K562 (cell line): ENCODE data around the gene RER1. TPM values are rescaled to one million over a fixed set of nuclear protein-coding genes. Genes with fewer than 3 reads are reported as not detected.

Experiments used
- ATAC-seq: fragments of 200-7000 bp; cut with Tn5 transposase; 3 replicates; pipeline ENCODE4 v1.9.1; 2020; ENCODE audit warnings: moderate library complexity
- BruUV-seq: library from RNA; stranded (reverse); fragments of 400-500 nt; replicated peaks from 2 replicates; lab custom pipeline; 2021; lab: Mats Ljungman, UMichigan
- CTCF ChIA-PET: fragments of 300-600 bp; formaldehyde crosslinking; extraction: SDS; loops from one replicate; lab custom pipeline; 2021; ENCODE audit warnings: low intra/inter-chr PET ratio; lab: Yijun Ruan, JAX
- POLR2A ChIA-PET: fragments of 300-600, 350-650 bp; sonication (Branson Sonifier 250); formaldehyde crosslinking; extraction: SDS; loops from one replicate; lab custom pipeline; 2021; ENCODE audit warnings: antibody characterized with exemption, inconsistent platforms; lab: Yijun Ruan, JAX
- DNase-seq, 4 experiments: peaks; one replicate each; pipeline versions ENCODE4 v3.0.0 to v3.0.0-alpha.2; 2011 to 2018; ENCODE audit warnings: low spot score in 3 of 4, mixed read lengths in 3 of 4; ENCODE audit errors: extremely low read depth in 1 of 4
- FAIRE-seq: peaks from 2 replicates; lab custom pipeline; 2011; peaks lifted over from hg19 to GRCh38; lab: Jason Lieb, UNC
- H2AFZ ChIP-seq: 2 replicates; pipeline ENCODE4 v1.6.0; 2011; ENCODE audit warnings: low read depth, low read length, control low read depth, inconsistent platforms
- H3K27ac ChIP-seq: fragments of 200-600 bp; 3 replicates; pipeline ENCODE4 v1.8.0; 2011; ENCODE audit warnings: low read depth, mild to moderate bottlenecking, control low read depth, inconsistent platforms, low read length, moderate library complexity, mixed read lengths; ENCODE audit errors: extremely low read depth
- H3K27me3 ChIP-seq, 2 experiments: fragments of 300-600 bp in 1 of 2; 2 replicates in 1 of 2; 3 replicates in 1 of 2; pipeline versions ENCODE4 v1.6.0 to v1.8.0; 2011; ENCODE audit warnings: inconsistent platforms in 2 of 2, low read length in 2 of 2, mild to moderate bottlenecking in 1 of 2, mixed read lengths in 1 of 2, moderate library complexity in 1 of 2; ENCODE audit not compliant: control insufficient read depth in 2 of 2, insufficient read depth in 2 of 2
- H3K36me3 ChIP-seq: fragments of 300-600 bp; 3 replicates; pipeline ENCODE4 v1.8.0; 2011; ENCODE audit warnings: mild to moderate bottlenecking, low read length, inconsistent platforms; ENCODE audit not compliant: control insufficient read depth, insufficient read depth
- H3K4me1 ChIP-seq, 2 experiments: fragments of 200-600 bp in 1 of 2; replicated peaks in 1 of 2; 2 replicates in 1 of 2; 3 replicates in 1 of 2; pipeline versions ENCODE4 v1.5.1 to v1.8.0; 2011; ENCODE audit warnings: inconsistent platforms in 2 of 2, low read length in 2 of 2, mild to moderate bottlenecking in 1 of 2, mixed read lengths in 1 of 2, moderate library complexity in 1 of 2; ENCODE audit not compliant: control insufficient read depth in 2 of 2, insufficient read depth in 2 of 2
- H3K4me2 ChIP-seq: 2 replicates; pipeline ENCODE4 v1.6.1; 2011; ENCODE audit warnings: low read length, control low read depth, inconsistent platforms, mixed read lengths; ENCODE audit not compliant: insufficient read depth
- H3K4me3 ChIP-seq: fragments of 200-600 bp; sonication (generic), shearing (Covaris generic); 2 replicates; pipeline ENCODE4 v1.5.1; 2016; ENCODE audit warnings: control low read depth, inconsistent platforms
- H3K79me2 ChIP-seq: fragments of 200-600 bp; 3 replicates; pipeline ENCODE4 v1.8.0; 2011; ENCODE audit warnings: low read length, inconsistent platforms; ENCODE audit not compliant: control insufficient read depth, insufficient read depth
- H3K9ac ChIP-seq, 2 experiments: 2 replicates each; pipeline versions ENCODE4 v1.6.0 to v1.6.1; 2011; ENCODE audit warnings: low read depth in 2 of 2, low read length in 2 of 2, control low read depth in 1 of 2, inconsistent platforms in 1 of 2, mild to moderate bottlenecking in 1 of 2, mixed read lengths in 1 of 2; ENCODE audit not compliant: insufficient read depth in 1 of 2
- H3K9me1 ChIP-seq: one replicate; pipeline ENCODE4 v1.6.0; 2011; ENCODE audit warnings: inconsistent platforms, mild to moderate bottlenecking, low read length, moderate library complexity; ENCODE audit not compliant: control insufficient read depth, insufficient read depth
- H3K9me3 ChIP-seq: replicated peaks from 2 replicates; pipeline ENCODE4 v1.5.1; 2011; ENCODE audit warnings: low read depth, low read length, inconsistent platforms; ENCODE audit not compliant: control insufficient read depth, insufficient read depth
- H4K20me1 ChIP-seq: replicated peaks from 2 replicates; pipeline ENCODE4 v1.6.1; 2011; ENCODE audit warnings: low read length, inconsistent platforms, mixed read lengths; ENCODE audit not compliant: control insufficient read depth, insufficient read depth
- BRD4 ChIP-seq: fragments of 200-600 bp; sonication (generic); IDR thresholded peaks from 2 replicates; pipeline ENCODE4 v1.6.1; 2017; ENCODE audit warnings: inconsistent platforms
- KLF10 ChIP-seq: fragments of 250-450 bp; sonication (Bioruptor Pico); IDR thresholded peaks from 2 replicates; pipeline ENCODE4 v1.6.1; 2021; ENCODE audit warnings: matching md5 sums
- RBM15 ChIP-seq: fragments of 200-400 bp; formaldehyde crosslinking; IDR thresholded peaks from 2 replicates; pipeline ENCODE4 v1.6.1; 2018; ENCODE audit warnings: mild to moderate bottlenecking, low read length, moderate library complexity; ENCODE audit not compliant: insufficient read depth
- RBM25 ChIP-seq: fragments of 200-400 bp; formaldehyde crosslinking; IDR thresholded peaks from 2 replicates; pipeline ENCODE4 v1.6.1; 2018; ENCODE audit warnings: low read length, low read depth, moderate library complexity; ENCODE audit not compliant: severe bottlenecking
- SMARCA4 ChIP-seq: fragments of 450-650 bp; IDR thresholded peaks from 2 replicates; pipeline ENCODE4 v1.6.1; 2016
- STAT6 ChIP-seq: sonication (generic); formaldehyde crosslinking; IDR thresholded peaks from 2 replicates; pipeline ENCODE4 v1.8.1; 2023; ENCODE audit warnings: mild to moderate bottlenecking, missing genetic modification reagents
- TRIM25 ChIP-seq: fragments of 450-650 bp; IDR thresholded peaks from 2 replicates; pipeline ENCODE4 v1.7.0; 2016; ENCODE audit warnings: borderline replicate concordance
- ZFX ChIP-seq: sonication (generic); formaldehyde crosslinking; IDR thresholded peaks from 2 replicates; pipeline ENCODE4 v1.8.0; 2022; ENCODE audit warnings: mild to moderate bottlenecking, missing genetic modification reagents, moderate library complexity
- ZNF41 ChIP-seq: fragments of 250-450 bp; sonication (Bioruptor Pico); conservative IDR thresholded peaks from 2 replicates; pipeline ENCODE4 v1.4.0; 2020; ENCODE audit warnings: mild to moderate bottlenecking
- ZNF778 ChIP-seq: fragments of 450-650 bp; formaldehyde crosslinking; IDR thresholded peaks from 2 replicates; pipeline ENCODE4 v1.4.0; 2020; ENCODE audit warnings: mild to moderate bottlenecking, moderate library complexity
- WGBS: fragments of 100-300 bp; shearing (Covaris generic); methylation state at CpG from one replicate; pipeline ENCODE4 v1.1.6; 2016; ENCODE audit warnings: low coverage, mixed read lengths; ENCODE audit not compliant: insufficient coverage; ENCODE audit errors: missing lambda C conversion rate; 5-methylcytosine and 5-hydroxymethylcytosine counted together
- in situ Hi-C: fragments of 300-500 bp; cut with MboI; formaldehyde crosslinking; loops from 4 replicates; pipeline ENCODE4 v1.15.0; 2018; ENCODE audit warnings: inconsistent platforms, mixed read lengths
- intact Hi-C: fragments of 100-400 bp; cut with micrococcal nuclease; formaldehyde crosslinking; loops from 2 replicates; pipeline ENCODE4 v1.14.2; 2022
- polyA plus RNA-seq, 8 experiments: library from polyadenylated mRNA; depleted of rRNA in 4 of 8; stranded (reverse) in 5 of 8; unstranded in 3 of 8; fragments of >200 nt; fragmentation: Nextera tagmentation in 2 of 8; fragmentation: Illumina TruSeq in 1 of 8; extraction: Ambion mirVana in 2 of 8; extraction: Trizol in 1 of 8; gene quantifications; 2 replicates each; pipeline versions ENCODE4 v1.2.1 to v1.2.3, GENCODE V29; 2011 to 2014; ENCODE audit warnings: inconsistent platforms in 1 of 8, missing spikeins in 1 of 8
- total RNA-seq, 7 experiments: library from RNA; depleted of rRNA in 6 of 7; stranded (reverse); fragments of >200 nt in 6 of 7; fragmentation: Illumina TruSeq in 2 of 7; extraction: Trizol in 2 of 7; gene quantifications; 2 replicates each; pipeline versions ENCODE4 v1.2.1 to v1.2.3, GENCODE V29; 2011 to 2021; ENCODE audit warnings: low replicate concordance in 1 of 7

RER1 gene
- total and polyA plus RNA-seq, 9 of the 15 experiments (the other 6 are each of a cell fraction or from before 2014, with no cell fraction given): 19.6 to 354 (median 183) TPM

GRCh38 chr1:2419416-2419815 is 27.8 kb downstream of the RER1 start:
- Histone ChIP-seq H3K27ac (no peak overlapping the region), H3K79me2 (no peaks in the 10 kb centered on the region), H3K9me3 (no peaks in the 10 kb centered on the region), H3K4me2 (no peak overlapping the region), H3K4me1 (peaks cover 0 to 43% of the 10 kb centered on the region in 2 experiments; a peak in 2 of 5 replicates), H3K36me3 (no peaks in the 10 kb centered on the region), H3K4me3 (no peak overlapping the region), H2AFZ (no peak overlapping the region), H3K9me1 (no peaks in the 10 kb centered on the region), H4K20me1 (peaks cover 8% of the 10 kb centered on the region), H3K9ac (no peak overlapping the region), H3K27me3 (peaks cover 28 to 34% of the 10 kb centered on the region in 2 experiments; a peak in 4 of 5 replicates)
- intact Hi-C loops (loop anchor here (10.0 kb wide), 2 partner anchors 225 to 1005 kb away; no protein-coding TSS in a partner anchor), in situ Hi-C loops (loop anchor here (10.0 kb wide), 1 partner anchor 215 kb away; the partner anchor contains the start of gene MMEL1)
- FAIRE-seq: no peak
- ChIA-PET CTCF (no interaction called here), POLR2A (interaction anchor here (0.7 kb wide), 1 partner anchor 9 kb away, joined by 5 read pairs; no protein-coding TSS in a partner anchor)
- no TSS peak for BruUV-seq
- ATAC-seq: no peak
- WGBS: 2% methylated on average over 16 of the region's 16 CpGs
- DNase-seq: no peak
- no peak for TF ChIP-seq KLF10
- TF ChIP-seq ZFX (CRISPR knock-in tag): no peak
- no peak for TF ChIP-seq BRD4
- no peak for TF ChIP-seq RBM25
- TF ChIP-seq RBM15: no peak
- TF ChIP-seq STAT6 (CRISPR knock-in tag): no peak
- TF ChIP-seq SMARCA4: no peak
- TF ChIP-seq ZNF41 (CRISPR knock-in tag): no peak
- no peak for TF ChIP-seq TRIM25
- no peak for TF ChIP-seq ZNF778 (CRISPR knock-in tag)
